Glomerular visceral epithelial cell (primary cell): ENCODE data around the gene AMOT.

Source experiments
- DNase-seq: peaks from one replicate; pipeline ENCODE4 v3.0.0-alpha.2; 2016; ENCODE audit errors: extremely low spot score

The AMOT gene

DNA sequence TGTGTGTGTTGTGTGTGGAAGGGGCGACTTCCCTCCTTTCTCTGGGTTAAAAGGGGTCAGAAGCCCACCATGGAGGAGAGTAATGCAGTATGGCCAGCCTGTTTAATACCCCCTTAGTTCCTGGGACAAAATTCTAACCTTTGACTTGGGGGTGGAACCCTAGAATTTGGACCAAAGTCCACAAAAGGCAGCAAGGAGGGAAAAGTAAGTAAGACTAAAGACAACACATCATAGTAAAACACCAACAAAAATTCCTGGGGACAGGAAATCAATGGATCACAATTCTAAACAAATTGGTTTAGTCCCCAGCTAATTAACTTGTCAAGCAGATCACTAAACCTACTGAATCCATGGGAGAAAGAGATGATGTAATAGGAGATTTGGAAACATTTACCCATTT, 3.1 kb downstream of the AMOT start:
- no peak for DNase-seq

DNA sequence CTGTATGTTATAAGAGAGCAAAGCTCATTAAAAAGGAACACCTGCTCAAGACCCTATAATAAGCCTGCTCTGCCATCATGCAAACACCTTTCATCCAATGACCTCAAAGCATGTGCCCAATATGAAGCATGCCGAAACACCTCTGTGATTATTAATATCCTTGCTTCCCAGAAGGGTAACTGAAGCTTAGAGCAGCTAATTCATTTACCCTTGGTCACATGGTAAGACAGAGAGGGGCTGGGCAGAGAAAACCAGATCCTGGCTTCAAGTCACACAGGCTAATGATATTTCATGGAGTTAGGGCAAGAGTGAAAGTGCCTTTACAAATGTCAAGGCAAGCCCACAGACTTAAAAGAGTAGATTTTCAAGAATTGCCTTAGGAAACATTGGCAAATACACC, 5.6 kb downstream of the AMOT start:
- DNase-seq, result no peak

DNA sequence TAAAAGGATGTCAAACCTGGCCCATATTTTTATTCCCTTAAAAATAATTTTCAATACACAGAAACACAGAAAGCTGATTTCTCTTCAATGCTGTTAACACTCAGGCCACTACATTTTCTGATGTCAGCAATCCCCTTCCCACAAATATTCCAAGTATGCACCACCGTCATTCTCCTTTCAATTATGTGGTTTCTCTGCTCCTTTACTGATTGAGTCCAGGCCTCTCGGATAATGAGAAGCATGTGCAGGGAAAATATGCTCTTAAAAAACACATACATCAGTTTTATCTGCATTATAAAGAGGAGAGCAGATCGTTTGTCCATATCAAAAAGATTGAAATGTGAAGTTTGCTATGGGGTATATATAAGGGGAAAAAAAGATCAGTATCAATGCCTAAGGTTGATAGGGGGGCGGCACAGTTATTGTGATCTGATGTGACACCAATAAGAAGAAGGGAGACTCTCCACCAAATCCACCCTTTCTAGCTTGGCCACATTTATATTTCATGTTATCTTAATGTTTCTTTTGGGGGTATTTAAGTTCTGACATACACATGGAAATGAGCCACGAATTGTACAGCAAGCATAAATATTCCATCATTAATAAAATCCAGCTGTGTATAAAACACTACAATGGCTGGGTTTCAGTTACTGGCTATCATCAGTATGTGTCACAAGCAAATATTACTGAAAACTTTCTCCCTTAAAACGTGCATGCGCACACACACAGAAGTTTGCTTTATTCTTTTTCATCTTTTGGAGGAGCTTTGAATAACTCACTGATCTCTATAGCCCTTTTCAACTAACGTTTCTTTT, 6.4 kb downstream of the AMOT start:
- peak; percentile 51 for DNase-seq

DNA sequence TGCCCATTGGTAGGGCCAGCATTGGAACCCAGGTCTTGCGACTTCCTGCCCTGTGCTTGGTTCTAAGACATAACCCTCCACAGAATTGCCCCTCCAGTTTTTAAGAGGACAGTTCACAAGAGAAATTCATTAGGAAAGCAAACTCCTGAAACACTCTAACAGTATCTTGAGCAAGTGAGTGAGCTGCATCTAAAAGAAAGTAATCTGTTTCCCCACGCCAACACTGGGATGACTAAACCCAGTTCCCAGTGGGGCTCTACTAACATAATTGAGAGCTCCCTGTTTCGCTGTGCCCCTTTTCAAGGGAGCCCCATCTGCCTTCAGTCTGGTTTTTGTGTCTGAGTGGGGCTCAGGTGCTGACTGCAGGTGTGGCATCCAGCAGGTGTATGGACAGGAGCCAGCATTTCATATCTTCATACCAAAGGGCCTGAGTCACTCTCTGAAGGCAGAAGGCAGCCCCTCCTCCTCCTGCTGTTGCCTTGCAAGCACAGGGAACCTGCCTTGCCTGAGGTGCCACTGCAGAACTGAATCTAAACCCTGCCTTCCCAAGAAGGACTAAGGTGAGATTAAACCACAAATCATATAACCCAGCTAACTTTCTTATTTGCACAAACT, 8.0 kb downstream of the AMOT start:
- peak; percentile 52 for DNase-seq

DNA sequence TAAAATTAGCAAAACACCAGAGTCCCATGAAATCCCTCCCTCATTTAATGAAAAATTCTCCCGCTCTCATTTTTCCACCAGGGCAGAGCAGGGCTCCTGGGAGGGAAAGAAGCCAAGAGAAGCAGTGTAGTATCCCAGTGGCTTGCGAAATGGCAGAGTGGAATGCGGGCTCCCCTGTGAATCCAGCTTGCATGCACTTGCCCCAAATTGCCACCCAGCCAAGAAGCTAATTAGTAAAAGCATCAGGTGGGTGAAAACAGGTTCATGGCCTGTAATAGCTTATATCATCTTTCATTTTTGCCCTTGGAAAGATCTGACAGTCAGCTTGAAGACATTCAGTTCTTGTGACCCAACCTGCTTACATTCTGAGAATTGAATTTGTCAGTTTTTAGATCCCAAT, 10.1 kb downstream of the AMOT start:
- DNase-seq, result no peak

DNA sequence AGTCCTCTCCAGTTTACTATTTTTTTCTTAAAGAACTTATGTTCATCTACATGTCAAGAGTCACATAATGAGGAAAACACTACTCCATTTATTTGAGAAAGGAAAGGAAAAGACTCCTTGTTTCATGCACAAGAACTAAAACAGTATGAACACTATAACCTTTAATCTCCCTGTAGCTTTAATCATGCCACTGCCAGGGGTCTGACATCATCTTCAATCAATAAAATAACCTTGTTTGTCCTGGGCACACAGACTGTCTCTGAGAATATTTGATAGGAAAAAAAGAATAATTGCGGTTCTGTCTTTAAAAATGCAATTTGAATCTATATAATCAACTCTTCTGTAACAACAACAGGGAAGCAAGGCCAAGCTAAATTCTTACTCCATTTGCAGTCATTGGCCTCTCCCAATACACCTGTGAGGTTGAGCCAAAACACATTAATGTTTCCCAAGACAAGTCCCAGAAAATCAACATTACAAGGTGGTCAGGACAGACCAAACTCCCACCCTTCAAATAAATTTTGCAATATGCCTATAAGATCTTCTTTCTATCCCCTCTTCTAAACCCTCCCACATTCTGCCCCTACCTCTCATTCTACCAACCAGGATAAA, 13.2 kb downstream of the AMOT start:
- DNase-seq, result no peak

DNA sequence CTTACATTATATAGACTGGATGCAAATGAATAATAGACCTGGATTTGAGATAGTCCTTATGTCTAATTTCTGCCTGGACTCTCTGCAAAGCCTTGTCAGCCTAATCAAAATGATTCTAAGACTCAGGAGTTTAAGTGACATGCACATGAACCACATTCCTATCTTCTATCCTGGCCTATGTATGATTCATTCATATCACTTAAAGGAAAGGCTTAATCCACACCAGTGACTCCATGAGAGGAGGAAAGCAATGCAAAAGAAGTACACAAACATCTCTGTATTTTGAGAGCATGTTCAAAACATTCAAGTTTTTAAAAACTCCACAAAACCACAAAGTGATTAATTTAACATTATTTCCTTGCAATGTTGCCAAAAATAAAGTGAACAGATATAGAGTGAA, 14.6 kb downstream of the AMOT start:
- DNase-seq, result no peak

DNA sequence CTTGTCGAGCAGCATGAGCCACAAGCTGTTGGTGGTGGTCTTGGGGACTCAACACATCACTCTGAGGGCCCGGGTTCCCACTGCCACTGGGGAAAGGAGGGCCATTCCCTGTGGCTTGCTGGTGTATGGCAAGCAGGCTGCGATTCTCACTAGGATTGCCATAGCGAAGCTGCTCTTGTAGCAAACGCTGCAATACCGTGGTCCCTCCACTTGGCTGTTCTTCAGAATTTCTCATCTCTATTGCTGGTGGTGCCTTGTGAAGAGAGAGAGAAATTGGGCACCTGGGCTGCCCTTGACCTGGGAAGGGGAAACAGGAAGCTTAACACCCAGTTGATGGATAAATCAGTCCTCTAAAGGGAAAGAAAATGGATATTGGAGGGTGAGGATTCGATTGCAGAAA, 17.7 kb downstream of the AMOT start:
- no peak for DNase-seq

DNA sequence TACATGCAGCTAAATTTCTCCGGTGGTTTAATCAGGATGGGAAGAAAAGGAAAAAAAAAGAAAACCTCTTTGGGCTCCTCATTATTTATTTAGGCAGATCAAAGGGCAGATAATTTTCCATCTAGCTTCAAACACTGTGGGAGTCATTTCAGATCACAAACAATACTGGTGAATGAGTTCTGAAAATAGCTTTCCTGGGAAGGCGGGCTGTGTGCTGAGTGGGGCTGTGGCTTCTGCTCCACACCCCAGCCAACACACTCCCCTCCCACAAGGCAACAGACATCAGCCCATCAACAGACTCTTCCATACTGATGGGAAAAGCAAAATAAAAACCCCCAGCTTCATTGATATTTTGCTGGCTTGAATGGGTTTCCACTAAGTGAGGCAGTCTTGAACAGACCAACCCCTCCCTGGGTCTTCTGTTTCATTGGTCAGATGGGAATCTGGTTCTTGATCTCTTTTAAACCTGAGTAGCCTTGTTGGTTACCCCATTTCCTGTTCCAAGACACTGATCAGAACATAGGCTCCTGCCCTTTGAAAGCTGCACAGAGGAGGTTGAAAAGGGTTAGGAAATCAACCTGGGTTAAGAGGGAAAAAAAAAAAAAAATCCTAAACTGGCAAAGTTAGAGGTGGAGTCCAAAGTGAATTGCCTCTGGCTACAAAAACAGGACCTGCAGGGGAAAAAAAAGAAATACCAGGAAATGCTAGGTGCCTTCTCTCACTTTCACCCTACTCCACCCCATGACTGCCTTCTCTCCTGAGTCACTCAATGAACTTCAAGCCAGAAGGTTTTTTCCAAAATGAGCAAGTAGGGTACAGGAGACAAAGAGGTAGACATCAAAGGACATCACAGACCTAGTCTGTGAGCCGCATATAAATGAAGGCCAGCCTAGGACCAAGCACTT, 20.0 kb downstream of the AMOT start:
- no peak for DNase-seq

DNA sequence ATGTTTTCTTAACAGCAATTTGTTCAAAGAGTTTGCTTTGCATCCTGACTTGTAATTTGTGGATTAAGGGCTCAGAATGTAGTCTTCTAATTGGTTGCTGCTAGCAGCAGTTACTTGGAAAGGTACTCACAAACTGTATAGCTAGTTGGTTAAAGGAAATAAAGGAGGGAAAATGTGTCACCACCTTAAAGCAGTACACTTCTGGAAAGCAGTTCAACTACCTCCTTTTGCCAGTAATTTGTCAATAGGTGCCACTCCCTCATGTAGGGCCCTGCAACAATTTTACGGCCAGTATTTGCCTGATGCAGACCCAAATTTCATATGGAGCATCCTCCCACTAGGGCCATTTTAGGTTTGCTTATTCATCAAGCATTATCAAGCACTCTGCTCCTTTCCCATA, 20.8 kb downstream of the AMOT start:
- no peak for DNase-seq

DNA sequence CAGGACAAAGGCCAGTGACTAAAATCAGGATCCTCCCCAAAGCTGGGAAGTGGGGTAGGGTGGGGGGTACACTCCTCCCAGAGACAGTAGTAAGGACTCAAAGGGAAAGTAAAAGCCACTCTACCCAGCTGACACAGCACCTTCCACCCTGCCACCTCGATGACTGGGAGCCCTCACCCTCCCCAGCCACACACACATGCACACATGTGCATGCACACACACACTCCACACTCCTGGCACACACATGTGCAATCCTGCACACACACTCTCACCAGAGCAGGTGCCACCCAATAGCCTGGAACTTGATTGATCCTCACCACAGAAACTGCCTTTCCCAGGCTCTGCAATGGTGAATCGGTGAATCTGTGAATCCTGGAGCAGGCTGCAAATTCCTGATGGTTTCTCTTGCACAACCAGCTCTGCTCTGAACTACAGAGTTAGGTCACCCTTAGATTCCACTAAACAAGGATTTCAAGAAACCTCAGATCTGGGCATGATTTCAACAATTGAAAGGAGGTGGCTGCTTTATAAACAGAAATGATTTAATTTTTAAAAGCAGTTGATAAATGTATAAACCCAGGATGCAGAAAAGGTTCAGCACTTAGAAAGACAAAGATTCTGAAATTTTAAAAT, 21.5 kb downstream of the AMOT start:
- peak; percentile 56 for DNase-seq

DNA sequence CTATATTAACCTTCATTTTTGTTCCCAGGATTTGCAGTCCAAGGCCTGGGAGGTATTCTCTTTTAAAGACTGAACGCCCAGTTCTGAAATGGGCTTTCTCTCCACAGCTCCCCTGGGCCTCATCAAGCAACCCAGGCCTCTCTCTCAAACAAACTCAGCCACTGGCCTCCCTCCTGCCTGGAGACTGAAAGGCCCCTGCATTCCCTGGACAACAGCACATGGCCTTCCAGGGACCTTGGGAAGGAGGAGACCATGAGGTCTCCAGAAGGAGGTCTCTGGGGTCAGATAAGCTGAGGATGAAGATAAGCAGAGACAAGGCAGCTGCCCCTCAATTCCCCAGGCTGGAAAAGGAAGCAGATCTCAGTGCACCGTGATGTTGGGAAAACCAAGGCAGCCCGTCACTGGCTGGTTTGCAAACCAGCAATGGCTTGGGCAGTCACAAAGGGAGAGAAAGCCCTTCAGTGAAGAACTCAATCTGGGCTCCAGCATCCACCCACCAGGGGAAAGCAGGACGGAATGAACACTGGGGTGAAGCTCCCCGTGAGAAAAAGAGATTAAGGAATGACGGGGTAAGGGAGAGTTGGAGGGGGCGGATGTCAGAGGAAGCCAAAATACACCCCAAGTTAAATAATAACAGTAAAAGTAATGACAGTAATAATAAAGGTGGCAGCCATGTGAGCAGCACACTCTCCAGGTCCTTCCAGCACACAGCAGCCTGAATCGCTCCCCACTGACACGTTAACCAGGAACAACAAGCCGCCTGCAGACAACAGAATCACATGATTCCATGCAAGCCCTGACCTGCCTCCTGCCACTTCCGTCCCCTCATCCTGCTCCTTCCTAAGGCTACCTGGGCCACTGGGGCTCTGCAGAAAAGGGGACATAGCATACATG, 22.3 kb downstream of the AMOT start:
- peak; percentile 13 for DNase-seq

DNA sequence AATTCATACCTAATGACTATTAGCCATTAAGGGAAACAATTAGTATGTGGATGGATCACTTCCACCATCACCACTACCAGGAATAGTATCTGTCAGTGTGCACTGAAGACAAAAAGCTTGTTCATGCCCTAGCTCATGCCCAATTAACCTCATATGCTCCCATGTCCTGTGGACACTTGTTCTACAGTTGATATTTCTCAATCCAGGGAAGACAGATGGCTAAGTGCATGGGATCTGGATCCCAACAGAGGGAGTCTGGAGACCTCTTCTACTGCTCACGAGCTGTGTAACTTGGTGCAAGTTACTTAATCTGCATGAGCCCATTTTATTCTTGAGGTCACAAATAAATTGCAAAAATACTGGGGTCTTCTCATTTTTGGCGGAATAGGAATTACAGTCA, 23.7 kb downstream of the AMOT start:
- no peak for DNase-seq

DNA sequence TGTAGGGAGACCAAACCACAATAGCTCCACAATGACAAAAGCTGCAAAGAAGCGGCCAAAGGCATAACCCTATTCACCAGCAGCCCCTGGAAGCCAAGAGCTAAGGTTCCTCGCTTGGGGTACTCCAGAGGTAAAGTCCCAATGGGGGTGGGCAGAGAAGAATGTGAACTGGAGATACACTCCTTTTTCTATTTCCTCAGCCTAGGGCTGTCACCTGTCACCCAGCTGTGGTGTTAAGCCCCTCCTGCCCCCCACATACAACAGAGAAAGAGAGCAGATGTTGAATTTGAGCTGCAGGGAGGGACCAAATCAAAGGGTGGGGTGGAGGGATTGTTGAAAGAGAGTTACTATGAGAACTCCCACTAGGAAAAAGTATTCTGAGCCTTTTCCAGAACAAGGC, 26.1 kb downstream of the AMOT start:
- DNase-seq, result no peak

DNA sequence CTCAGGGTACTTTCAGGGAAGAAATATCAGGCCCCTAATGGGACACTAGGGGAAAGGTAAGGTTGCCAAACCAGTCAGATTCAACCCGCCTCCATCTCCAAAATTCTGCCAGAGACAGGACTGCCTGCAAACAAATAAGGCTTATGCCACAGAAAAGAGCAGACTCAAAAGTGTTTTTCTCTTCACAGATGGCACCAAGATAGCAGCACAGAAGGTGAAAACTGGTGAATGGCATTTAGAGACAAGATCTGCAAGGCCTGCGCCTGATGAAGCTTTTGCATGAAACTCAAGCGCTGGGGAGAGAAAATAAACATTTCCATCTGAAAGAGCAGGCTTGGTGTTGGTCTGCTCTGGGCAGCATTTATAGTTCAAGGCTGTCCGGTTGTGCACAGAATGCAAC, 27.9 kb downstream of the AMOT start:
- no peak for DNase-seq

DNA sequence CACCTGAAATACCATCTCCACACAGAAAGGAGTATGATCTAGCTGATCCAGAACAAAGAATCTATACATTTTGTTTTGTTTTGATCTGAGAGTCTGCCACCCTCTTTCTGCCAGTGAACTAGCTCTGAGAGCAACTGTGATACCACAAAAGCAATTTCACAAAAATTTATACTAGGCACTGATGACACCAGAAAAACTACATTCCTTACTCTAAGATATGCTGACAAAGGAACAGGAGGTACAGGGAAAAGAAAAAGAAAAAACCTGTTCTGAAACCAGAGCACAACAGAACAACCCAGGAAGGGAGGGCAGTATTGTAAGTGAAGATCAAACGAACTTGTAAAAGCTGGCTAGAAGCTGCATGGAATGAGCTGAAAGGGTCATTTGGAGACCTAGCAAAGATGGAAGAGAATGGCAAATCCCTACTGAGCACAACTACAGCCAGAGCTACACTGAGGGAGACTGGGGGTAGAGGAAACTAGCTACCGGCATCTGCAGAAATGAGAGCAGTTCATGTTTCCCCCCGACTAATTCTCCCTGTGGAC, 31.9 kb downstream of the AMOT start:
- DNase-seq, result no peak

DNA sequence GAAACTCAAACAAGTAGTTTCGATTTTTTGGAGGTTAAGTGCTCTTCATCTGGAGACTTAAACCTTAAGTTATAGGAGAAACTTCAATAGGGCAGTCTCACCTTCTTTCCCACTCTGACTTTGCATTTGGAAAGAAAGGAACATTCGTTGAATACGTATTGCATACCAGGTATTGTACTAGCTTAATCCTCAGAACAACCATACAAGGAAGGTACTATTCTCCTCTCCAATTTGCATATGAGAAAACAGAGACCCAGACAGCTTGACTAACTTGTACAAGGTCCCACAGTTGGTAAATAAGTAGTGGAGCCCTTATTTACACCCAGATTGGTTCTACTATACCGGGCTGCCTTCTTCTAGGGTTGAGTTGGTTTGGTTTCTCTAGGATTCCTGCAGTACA, 32.6 kb downstream of the AMOT start:
- DNase-seq, result no peak

DNA sequence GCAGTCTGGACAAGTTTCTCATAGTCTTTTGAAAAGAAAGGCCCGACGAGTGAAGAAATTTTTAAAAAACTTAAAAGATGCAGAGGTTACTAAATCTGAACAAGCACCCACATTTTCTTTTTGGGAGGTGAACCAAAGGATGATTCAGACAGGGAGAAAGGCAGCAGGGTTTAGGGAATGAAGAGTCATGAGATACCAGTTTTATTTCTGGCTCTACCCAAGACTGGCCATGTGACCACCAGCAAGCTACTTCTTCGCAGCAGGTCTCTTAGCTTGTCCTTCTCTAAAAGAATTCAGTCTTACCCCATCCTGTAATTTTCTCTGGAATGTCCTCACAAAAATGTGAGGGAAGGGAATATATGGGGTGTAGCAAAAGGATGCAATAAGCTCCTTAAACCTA, 37.6 kb downstream of the AMOT start:
- no peak for DNase-seq

DNA sequence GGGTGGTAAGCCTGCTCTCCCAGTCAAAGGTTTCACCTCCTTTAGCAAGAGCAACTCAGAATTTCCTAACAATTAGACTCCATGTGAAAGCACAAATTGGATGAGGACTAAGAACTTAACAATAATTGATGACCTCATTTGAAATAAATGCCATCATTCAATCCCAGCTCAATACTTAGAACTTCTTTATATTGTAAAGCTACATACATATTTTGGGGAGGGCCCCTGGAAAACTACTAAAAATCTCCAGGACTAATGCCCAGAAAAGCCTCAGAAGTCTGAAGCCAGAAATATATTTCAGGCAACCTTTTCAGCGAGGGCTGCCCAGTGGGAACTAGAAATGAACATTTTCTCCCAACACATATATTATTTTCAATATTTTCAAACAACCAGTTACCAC, 38.1 kb downstream of the AMOT start:
- DNase-seq, result no peak

DNA sequence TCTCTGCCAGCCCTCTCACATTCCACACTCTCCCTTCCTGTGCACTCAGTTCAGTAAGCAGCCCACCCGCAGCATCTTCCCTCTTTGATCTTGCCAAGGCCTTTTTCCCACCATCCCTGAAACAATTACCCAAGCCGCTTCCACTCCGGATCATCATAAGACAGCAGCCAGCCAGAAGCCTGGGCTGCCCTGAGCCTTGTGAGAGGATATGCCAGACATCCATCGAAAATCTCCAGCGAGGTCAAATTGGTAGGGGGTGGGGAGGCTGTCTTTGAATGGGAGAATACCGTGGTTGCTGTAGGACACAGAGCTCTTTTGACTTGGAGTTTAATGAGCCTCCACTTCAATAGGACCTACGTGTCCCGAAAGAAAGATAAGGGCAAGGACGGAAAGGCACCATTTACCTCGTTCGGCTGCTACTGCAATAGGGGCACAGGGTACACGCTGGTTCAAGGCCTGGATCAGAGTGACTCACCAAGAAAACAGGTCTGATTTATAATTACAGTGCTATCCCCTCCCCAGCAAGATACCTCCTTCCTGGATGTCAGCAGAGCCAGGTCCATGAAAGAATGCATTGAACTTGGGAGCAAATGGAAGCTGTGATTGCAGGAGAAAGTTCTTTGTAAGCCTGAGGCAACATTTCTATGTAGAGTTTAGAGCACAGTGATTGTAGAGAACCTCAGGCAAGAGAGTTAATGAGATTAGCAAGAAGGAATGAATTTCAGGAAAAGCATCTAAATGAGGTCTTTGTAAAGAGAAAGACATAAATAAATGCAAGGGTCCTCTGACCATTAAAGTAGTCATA, 39.5 kb downstream of the AMOT start:
- no peak for DNase-seq
